Inferior parietal cortex (tissue), 1 donor: ENCODE measurements around the gene HYAL3.
A peak's percentile ranks its signal among the peaks of the same experiment; 100 is the strongest.
"Not testable (repeated sequence)": the region's sequence is repeated elsewhere in the genome, so short reads cannot be mapped to it uniquely, and the experiment has no call there.

Source experiments
- DNase-seq: peaks from one replicate; pipeline ENCODE4 v3.0.0-alpha.2; 2016; ENCODE audit errors: extremely low spot score

Gene HYAL3

DNA sequence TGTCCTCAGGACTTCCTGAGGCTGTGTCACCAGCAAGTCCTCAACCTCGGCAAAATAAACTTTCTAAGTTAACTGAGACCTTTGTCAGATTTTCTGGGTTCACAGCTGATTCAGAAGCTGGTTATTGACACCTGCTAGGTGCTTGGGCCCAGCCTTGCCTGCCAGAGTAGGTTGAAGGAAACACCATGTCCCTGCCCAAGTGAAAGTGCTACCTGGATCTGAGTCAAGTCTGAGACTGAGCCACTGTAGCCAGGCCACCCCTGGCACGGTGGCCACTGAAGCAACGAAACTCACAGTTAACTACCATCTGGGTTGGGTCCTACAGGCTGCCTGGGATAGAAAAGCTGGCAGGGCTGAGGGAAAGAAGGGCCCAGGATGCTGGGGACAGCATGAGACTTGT is 15.1 kb upstream of the HYAL3 start:
- no peak for DNase-seq

DNA sequence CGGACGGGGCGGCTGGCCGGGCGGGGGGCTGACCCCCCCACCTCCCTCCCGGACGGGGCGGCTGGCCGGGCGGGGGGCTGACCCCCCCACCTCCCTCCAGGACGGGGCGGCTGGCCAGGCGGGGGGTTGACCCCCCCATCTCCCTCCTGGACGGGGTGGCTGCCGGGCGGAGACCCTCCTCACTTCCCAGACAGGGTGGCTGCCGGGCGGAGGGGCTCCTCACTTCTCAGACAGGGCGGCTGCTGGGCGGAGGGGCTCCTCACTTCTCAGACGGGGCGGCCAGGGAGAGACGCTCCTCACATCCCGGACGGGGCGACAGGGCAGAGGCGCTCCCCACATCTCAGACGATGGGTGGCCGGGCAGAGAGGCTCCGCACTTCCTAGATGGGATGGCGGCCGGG is 12.8 kb upstream of the HYAL3 start:
- not testable (repeated sequence) for DNase-seq

GRCh38 chr3:50304601-50305000 is 5.4 kb upstream of the HYAL3 start:
- DNase-seq = no peak

DNA sequence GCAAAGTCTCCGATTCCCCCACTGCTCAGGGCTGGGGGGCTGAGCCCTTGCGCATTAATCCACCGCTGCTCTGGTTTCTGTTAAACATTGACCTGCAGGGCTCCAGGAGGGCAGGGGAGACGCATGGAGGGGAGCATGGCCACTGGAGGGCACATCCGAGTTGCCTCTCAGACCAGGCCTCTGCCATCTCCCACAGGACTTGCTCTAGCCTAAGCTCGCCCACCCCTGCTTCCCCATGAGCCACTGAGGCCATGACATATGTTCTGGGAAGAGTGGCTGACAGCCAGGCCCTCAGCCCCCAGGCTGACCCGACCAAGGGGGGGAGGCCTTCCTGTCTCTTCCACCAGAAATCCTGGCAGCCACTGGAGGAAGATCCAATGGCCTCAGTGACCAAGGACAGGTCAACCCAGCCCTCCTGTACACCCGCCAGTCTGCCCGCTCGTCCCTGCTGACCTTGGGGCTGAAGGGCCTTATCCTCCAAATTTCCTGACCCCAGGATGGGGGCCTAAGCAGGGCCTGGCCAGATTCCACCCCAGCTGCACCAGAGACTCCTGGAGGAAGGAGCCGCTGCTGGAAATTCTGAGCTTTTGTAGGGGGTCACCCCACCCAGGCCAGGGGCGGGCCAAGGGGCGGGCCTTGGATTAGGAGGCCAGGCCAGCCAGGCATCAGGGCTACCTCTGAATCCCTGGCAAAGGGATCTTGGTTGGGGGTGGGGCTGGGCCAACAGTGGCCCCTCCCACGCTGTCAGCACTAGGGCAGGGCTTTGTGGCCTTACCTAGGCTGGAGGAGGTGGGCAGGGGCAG is 4.0 kb upstream of the HYAL3 start, which contains the start of gene HYAL1:
TSS of gene HYAL1 (minus strand) at position 562 of the 803 bp plus-strand sequence. CDS start 618 bp downstream, outside the sequence.
- DNase-seq = no peak

DNA sequence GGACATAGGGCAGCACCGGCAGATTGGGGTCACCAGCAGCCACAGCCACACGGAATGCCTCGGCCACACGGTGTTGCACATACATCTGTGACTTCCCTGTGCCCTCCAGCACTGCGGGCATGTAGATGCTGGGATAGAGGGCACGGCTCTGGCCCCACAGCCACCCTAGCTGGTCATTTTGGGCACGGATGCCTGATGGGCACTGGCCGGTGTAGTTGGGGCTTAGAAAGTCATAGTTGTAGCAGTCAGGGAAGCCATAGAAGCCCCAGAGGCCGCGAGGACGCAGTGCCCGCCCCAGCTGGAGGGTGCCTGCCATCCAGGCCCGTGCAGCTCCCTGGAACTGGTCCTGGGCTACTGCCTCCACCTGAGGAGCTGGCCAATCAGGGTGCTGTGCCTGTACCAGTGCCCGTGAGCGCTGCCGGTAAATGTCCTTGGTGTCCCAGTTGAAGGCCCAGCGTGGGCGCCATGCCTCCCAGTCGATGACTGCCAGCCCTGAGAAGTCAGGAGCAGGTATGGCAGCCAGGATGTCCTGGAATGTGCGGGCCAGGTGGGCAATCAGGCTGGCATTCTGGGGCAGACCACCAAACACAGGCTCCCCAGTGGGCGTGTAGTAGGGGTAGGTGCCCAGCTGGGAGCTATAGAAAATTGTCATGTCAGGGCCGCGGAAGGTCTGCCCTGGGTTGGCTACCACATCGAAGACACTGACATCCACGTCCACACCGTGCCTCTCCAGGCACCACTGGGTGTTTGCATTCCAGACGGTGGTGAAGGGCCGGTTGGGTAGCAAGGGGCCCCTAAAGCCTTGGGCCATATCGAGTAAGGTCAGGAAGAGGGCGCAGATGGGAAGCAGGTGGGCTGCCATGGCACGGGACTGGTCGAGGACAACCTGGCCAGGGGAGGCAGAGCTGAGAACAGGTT is 3.1 kb upstream of the HYAL3 start:
- DNase-seq = no peak

DNA sequence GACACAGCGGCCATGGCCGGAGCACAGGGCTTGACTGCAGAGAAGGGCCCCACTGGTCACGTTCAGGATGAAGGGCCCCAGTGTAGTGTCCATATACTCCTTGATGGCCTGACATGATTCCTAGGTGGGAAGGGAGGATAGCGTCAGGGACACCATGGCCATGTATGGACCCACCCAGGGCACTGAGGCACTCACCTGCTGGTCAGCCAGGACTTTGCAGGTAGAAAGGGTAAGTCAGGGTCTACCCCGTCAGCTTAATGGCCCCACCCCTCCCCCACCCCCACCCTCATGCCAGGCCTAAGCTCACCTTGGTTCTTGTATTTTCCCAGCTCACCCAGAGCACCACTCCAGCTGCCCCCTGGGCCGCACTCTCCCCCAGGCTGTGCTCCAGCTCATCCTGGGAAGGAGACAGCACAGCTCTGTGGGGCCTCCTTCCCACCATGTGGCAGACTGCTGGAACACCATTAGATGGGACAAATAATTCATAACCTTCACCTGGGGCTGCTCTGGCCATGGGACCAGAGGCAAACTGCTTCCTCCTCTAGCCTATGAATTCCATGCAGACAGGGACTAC is 1.6 kb upstream of the HYAL3 start:
- no peak for DNase-seq

- peak; percentile 73 for DNase-seq
These were observed 900 bp upstream of the HYAL3 start for GRCh38 chr3:50299929-50300680.

DNA sequence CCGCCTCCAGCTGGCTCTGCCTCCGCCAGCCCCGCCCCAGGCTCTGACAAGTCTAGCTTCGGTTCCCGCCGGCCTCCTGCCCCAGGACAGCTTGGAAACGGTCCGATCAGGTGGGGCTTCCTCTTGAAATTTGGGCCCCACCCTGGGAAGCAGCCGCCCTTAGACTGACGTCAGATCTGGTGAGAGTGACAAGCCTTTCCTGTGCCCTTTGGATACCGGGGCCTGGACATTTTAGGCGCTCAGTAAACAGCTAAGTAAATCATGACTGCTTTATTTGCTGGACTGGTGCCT is 378 bp upstream of the HYAL3 start:
- DNase-seq = no peak

DNA sequence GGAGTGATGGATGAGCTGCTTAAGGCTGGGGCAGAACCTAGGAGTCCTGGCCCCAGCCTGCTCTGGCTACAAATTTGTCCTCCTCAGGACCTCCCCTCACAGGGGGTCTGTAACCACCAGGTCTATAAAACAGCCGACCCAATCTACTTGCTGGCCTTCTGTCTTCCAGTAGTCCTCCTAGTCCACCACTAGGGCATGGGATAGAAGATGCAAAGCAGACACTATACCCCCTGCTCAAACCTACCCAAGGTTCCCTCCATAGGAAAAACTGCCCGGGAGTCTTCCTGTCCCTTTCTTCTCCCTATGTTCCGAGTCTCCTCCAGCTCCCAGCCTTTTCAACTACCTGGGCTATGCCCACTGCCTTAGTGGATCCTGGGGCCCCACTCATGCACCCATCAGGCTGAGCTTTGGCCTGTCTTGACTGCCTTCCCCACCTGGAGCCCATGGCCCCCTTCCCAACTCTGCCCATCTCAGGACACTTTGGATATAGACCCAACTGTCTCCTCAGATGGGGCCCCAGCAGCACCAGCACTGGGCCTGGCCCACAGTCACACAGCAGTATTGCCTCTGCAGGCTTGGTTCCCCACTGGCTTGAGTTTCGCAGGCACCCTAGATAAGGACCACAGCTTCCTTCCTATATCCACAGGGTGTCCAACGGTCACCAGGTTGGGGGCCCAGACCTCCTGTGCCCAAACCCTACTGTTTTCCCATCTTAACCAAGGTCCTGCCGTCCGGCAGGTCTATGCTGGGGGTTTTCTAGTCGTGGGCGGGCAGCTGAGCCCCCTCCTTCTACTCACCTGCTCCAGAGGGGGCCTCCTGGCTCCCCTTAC is 1.1 kb downstream of the HYAL3 start:
- DNase-seq = no peak

DNA sequence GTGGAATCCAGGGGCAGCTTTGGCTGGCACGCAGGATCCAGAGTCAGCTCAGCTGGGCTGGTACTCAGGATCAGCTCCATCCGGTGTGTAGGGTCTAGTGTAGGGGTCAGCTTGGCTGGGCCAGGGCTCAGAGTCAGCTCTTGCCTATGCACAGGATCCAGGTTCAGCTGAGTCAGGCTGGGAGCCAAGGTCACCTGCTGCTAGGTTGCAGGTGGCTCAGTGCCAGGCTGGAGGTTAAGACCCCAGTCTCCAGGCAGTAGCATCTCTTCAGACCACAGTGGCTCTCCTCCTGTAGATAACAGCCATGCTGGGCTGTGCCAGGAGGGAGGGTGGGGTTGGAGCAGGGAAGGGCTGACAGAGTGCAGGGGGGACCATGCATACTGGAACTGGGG is 1.8 kb downstream of the HYAL3 start:
- DNase-seq = no peak

DNA sequence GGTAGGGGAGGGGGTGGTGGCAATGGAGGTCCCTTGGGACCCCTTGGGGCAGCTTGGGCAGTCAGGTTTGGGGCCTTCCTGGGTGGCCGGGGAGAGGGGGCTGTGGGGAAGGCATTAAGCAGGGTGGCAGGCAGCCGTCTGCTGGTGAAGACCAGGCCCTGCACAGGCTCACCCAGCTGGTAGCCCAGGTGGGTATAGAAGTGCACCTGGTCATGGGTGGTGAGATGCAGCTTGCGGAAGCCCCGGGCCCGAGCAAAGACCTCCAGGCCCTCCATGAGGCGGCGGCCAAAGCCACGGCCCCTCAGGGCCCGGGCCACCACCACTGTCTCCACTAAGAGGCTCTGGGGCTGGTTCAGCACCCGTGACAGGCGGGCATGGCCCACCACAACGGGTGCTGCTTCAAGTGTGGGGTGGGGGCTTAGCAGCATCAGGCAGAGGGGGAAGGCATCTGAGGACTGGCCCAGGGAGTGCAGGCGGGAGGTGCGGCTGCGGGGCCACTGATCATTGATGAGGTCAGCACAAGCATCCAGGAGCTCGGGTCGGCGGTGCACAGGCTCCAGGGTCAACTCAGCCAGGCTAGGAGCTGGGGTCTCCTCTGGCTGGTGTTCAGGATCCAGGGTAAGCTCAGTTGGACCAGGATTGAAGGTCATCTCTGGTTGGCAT is 2.4 kb downstream of the HYAL3 start:
- no peak for DNase-seq

GRCh38 chr3:50295553-50296431 is 3.4 kb downstream of the HYAL3 start:
- DNase-seq = no peak

GRCh38 chr3:50294492-50295403 is 4.5 kb downstream of the HYAL3 start:
- DNase-seq = no peak

DNA sequence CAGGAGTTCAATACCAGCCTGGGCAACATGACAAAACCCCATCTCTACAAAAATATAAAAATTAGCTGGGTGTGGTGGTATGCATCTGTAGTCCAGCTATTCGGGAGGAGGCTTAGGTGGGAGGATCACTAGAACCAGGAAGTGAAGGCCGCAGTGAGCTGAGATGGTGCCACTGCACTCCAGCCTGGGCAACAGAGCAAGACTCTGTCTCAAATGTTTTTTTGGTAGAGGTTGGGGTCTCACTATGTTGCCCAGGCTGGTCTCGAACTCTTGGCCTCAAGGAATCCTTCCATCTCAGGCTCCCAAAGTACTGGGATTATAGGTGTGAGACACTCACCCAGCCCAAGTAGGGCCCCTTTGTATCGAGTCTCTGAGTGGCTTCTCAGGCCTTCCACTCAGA is 5.1 kb downstream of the HYAL3 start:
- no peak for DNase-seq

DNA sequence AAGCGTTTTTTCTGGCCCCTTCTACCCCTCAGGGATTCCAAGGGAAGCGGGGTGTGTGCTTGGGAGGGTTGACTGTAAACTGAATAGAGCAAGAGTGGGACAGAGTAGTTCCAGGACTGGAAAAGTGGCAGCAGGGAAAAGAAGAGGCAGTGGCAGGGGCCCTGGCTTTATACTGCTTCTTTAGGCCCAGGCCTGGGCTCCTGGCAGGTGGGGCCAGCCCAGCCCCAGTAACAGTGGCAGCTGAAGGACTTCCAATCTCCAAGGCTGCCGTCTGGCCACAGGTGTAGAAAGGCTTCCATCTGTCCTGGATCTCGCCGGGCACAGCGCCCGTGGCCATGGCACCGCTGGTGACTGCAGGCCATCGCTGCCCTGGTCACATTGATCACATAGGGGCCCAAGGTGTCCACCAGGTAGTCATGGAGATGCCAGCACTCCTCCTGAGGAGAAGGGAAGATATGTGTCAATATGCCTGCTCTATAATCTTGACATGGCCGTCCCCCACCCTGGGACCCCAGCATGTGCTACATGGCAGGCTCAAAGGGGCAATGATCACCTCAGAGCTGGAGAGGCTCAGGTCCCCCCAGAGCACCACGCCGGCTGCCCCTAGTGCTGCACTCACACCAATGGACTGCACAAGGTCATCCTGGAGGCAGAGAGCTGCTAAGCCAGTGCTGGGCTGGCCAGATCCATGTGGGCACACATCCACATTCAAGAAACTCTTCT is 6.0 kb downstream of the HYAL3 start:
- no peak for DNase-seq

DNA sequence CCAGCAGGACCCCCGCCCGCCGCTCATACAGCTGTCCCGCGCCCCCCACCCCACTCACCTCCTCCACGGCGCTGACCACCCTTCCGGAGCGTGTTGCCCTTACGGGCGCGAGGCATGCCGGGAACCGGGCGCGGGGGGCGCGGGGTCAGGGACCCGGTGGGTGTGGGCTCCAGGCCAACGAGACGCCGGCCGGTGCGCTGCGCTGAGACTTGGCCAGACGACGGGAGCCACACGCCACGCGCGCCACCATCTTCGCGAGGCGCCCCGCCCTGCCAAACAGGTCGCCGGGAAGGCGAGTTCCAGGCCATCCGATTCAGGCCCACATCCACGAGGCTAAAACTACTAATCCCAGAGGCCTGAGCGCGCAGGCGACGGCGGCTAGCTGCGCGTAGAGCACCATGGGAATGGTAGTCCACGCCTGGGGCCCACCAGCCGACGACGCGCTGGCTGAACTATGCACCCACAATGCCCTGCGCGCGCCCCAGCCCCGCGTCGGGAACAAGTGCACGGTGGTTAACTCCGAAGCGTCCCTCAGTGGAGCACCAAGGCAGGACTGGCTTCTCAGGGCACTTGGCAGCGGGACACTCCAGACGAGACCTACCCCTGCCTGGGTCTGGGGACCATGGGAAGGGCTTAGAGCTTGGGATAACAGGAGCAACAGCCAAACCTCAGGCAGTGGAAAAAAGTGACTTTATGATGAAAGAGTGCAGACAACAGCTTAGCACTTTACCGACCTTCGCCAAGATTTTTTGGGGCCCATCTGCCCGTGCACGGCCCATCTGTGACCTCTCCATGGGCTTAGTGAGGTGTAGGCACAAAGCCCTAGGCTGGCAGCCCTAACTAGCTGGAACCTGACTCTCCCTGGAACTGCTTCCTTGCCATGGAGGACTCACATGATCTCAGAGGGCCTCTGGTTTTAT is 6.8 kb downstream of the HYAL3 start, which contains the start of gene IFRD2:
TSS of gene IFRD2 (minus strand) at position 271 of the 920 bp plus-strand sequence. CDS start at position 116, 155 bp downstream.
- peak; percentile 95 for DNase-seq
